GM18868 (cell line): ENCODE measurements around the gene NPIPA1.
"Not testable (repeated sequence)": the region's sequence is repeated elsewhere in the genome, so short reads cannot be mapped to it uniquely, and the experiment has no call there.

Experiments
- ATAC-seq: cut with Tn5 transposase; IDR thresholded peaks from one replicate; pipeline ENCODE4 v1.9.1; 2021; ENCODE audit warnings: mild to moderate bottlenecking, moderate library complexity; ENCODE audit not compliant: unreplicated experiment

NPIPA1 gene

DNA sequence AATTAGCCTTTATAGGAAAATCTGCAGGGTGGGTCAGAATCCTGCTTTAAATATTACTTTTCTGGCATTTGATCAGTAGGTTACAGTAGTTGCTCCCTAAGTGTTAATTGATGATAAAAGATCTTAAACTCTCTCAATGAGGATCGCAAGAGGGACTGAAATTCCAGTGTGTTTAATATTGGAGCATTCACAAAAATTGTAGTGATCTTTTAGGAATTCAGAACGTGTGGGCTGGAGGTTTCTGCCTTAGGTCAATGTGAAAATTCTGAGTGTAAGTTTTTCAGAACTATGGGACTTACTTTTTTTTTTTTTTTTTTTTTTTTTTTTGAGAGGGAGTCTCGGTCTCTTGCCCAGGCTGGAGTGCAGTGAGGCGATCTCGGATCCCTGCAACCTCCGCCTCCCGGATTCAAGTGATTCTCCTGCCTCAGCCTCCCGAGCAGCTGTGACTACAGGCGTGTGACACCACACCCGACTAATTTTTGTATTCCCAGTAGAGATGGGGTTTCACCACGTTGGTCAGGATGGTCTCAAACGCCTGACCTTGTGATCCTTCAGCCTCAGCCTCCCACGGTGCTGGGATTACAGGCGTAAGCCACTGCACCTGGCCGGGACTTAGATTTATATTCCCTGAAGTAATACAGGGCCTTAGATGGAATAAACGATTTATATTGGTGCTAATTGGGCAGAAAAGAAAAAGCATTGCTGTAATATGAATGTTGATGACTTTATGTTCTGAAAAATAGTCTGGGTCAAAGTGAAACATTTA lies 39.9 kb downstream of the NPIPA1 start:
- ATAC-seq, result not testable (repeated sequence)

DNA sequence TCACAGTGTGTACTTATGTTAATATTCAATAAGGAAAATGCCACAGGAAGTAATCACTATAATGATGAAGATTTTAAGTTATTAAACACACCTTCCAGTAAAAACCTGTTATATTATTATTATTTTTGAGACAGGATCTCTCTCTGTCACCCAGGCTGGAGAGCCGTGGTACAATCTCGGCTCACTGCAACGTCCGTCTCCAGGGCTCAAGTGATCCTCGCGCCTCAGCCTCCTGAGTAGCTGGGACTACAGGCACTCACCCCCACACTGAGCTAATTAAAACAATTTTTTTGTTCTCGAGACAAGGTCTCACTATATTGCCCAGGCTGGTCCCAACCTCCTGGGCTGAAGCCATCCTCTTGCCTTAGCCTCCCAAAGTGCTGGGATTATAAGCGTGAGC lies 41.0 kb downstream of the NPIPA1 start:
- ATAC-seq, result not testable (repeated sequence)

- not testable (repeated sequence) for ATAC-seq
Observed at GRCh38 chr16:14978908-14979307, 41.7 kb downstream of the NPIPA1 start.

- not testable (repeated sequence) for ATAC-seq
Observed at GRCh38 chr16:14981234-14981633, 44.0 kb downstream of the NPIPA1 start.

DNA sequence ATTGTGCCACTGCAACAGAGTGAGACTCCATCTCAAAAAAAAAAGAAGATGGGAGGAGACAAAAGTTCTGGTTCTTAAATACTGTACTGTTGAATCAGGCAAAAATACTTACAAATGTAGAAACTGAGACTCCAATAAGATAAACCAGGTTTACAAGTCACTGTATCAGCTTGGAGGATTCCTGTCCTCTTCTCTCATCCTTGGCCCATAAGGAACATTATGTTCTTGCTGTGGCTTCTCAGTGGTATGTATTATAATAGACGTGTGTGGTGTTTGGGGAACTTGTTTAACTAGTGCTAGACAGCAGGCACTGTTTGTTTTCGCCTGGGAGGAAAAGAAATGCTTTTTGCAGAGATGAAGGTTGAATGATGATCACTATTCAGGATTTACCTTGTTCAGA lies 45.3 kb downstream of the NPIPA1 start:
- not testable (repeated sequence) for ATAC-seq

- not testable (repeated sequence) for ATAC-seq
Observed at GRCh38 chr16:14988092-14988491, 50.8 kb downstream of the NPIPA1 start.

- ATAC-seq, result not testable (repeated sequence)
Observed at GRCh38 chr16:14988661-14989191, 51.5 kb downstream of the NPIPA1 start.

GRCh38 chr16:14989291-14990281 lies 52.3 kb downstream of the NPIPA1 start:
- not testable (repeated sequence) for ATAC-seq

DNA sequence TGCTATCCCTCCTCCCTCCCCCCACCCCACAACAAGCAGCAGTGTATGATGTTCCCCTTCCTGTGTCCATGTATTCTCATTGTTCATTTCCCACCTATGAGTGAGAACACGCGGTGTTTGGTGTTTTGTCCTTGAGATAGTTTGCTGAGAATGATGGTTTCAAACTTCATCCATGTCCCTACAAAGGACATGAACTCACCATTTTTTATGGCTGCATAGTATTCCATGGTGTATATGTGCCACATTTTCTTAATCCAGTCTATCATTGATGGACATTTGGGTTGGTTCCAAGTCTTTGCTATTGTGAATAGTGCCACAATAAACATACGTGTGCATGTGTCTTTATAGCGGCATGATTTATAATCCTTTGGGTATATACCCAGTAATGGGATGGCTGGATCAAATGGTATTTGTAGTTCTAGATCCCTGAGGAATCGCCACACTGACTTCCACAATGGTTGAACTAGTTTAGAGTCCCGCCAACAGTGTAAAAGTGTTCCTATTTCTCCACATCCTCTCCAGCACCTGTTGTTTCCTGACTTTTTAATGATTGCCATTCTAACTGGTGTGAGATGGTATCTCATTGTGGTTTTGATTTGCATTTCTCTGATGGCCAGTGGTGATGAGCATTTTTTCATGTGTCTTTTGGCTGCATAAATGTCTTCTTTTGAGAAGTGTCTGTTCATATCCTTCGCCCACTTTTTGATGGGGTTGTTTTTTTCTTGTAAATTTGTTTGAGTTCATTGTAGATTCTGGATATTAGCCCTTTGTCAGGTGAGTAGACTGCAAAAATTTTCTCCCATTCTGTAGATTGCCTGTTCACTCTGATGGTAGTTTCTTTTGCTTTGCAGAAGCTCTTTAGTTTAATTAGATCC lies 56.3 kb downstream of the NPIPA1 start:
- ATAC-seq, result not testable (repeated sequence)

DNA sequence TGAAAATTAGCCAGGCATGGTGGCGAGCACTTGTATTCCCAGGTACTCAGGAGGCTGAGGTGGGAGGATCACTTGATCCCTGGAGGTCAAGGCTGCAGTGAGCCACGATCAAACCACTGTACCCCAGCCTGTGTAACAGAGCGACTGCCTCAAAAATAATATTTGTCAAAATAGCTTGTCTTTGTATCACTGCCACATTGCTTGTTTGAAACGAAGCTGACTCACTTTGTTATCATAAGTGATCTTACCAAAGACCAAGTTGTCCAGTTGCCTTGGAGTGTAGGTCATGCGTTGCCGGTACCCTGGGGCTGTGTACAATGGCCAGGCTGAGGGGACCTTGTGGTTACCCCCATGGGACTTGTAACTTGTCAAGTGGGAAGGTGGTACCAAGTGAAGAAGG lies 59.5 kb downstream of the NPIPA1 start:
- ATAC-seq, result not testable (repeated sequence)

DNA sequence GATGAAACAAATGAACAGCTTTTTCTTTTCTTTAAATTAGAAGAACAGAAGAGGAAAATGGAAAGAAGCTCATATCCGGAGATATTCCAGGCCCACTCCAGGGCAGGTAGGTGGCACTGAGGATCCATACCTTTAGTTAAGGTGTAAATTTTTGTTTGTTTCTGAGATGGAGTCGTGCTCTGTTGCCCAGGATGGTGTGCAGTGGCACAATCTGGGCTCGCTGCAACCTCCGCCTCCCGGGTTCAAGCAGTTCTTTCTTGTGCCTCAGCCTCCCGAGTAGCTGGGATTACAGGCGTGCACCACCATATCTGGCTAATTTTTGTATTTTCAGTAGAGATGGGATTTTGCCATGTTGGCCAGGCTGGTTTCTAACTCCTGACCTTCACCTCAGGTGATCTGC lies 61.1 kb downstream of the NPIPA1 start:
- not testable (repeated sequence) for ATAC-seq

- not testable (repeated sequence) for ATAC-seq
Observed at GRCh38 chr16:14999845-15000244, 62.6 kb downstream of the NPIPA1 start.
